ENCODE results near the gene PLEKHD1. TPM values are rescaled to one million over a fixed set of nuclear protein-coding genes. Genes with fewer than 3 reads are reported as not detected.

PLEKHD1 gene
- total RNA-seq, 6 donors from 2014 or later: under 0.01 to 1.7 (median 0.70) TPM

DNA sequence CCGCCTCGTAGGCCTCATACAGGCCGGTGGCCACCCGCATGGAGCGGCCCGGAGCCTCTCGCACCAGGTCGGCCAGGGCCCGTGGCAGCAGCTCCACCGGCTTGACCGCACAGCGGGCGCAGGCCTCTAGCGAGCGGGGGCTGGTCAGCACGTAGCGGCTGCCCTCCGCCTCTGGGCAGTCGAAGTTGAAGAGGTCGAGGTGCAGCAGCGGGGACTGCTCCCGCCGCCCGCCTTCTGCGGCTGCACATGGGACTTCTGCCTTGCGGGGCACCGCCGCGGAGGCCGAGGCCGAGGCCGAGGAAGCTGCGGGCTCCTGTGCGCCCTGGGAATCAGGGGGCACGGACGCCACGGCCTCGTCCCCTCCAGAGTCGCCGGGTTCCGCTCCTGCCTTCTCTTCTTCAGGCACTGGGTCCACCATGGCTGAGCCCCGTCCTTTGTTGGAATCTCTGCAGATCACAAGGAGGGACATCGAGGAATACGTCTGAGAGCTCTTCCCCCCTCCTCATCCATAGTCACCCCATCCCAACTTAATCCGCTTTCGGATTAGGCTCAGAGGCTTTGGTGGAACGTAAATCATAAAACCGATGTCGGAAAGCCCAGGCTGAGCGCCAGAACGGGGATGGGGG is 88.8 kb downstream of the PLEKHD1 start:
- peak in 1 of 2 donors; percentile 12 for ATAC-seq (ENCODE audit: low FRiP score in 2 of 2)
- H3K9me3 ChIP-seq: no peaks in the 10 kb centered on the region
- WGBS, 2 donors: 19 to 47% methylated on average over 14 to 31 of the region's 51 CpGs
- TF ChIP-seq POLR2AphosphoS5 (IDR thresholded peaks at IDR 0.05) (no peak), CTCF (IDR thresholded peaks at IDR 0.05) (no peak), POLR2A (IDR thresholded peaks at IDR 0.05) (no peak), EP300 (IDR thresholded peaks at IDR 0.05) (no peak)
- H3K27ac ChIP-seq: no peak overlapping the region
- no peaks in the 10 kb centered on the region for H3K36me3 ChIP-seq
- H3K4me3 ChIP-seq: peak overlapping the region in 2 of 4 donors; percentile 20 to 29
- peak in 1 of 2 donors; percentile 83 for DNase-seq
- H3K27me3 ChIP-seq: peaks cover 0 to 49% (median 35%) of the 10 kb centered on the region in 4 donors
- H3K4me1 ChIP-seq: peaks cover 24 to 38% (median 32%) of the 10 kb centered on the region in 4 donors

DNA sequence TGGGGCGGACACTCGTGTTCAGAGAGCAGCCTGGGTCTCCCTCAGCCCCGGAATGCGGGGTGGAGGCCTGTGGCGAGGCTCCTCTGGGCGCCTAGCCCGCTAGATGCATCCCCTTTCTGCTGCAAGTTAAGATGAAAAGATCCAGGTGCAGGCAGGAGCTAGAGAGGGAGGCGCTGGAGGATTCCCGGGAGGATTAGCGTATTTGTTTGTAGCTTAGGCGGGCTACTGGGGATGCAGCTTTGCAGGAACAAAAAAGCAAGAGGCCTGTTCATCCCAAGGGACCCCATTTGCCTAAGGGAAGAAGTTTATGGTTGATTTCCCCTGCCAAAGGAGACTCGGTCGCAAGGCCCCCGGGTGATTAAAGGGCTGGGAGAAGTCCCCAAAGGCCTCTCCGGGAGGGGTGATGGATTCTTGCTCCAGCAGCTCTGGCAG is 89.3 kb downstream of the PLEKHD1 start:
- DNase-seq (peak in 1 of 2 donors; percentile 70), ATAC-seq (ENCODE audit: low FRiP score in 2 of 2) (no peak)
- Histone ChIP-seq H3K27ac (no peak overlapping the region), H3K4me3 (peak overlapping the region in 1 of 4 donors; percentile 6), H3K36me3 (no peaks in the 10 kb centered on the region), H3K4me1 (peaks cover 24 to 38% (median 32%) of the 10 kb centered on the region in 4 donors), H3K27me3 (peaks cover 0 to 49% (median 35%) of the 10 kb centered on the region in 4 donors), H3K9me3 (no peaks in the 10 kb centered on the region)
- TF ChIP-seq EP300 (IDR thresholded peaks at IDR 0.05) (no peak), CTCF (IDR thresholded peaks at IDR 0.05) (no peak), POLR2A (IDR thresholded peaks at IDR 0.05) (no peak), POLR2AphosphoS5 (IDR thresholded peaks at IDR 0.05) (no peak)
- 8 to 10% methylated on average over 15 of the region's 15 CpGs for WGBS, 2 donors

- ATAC-seq (ENCODE audit: low FRiP score in 2 of 2) (peak; percentile 68 to 76), DNase-seq (peak; percentile 56 to 91)
- Histone ChIP-seq H3K4me1 (peaks cover 24 to 38% (median 32%) of the 10 kb centered on the region in 4 donors), H3K4me3 (peak within 1 kb of the TSS in 3 of 4 donors; percentile 7 to 27 (median 18)), H3K36me3 (no peaks in the 10 kb centered on the region), H3K27me3 (peaks cover 0 to 49% (median 35%) of the 10 kb centered on the region in 4 donors), H3K27ac (no peak within 1 kb of the TSS), H3K9me3 (no peaks in the 10 kb centered on the region)
- TF ChIP-seq POLR2A (IDR thresholded peaks at IDR 0.05) (no peak), POLR2AphosphoS5 (IDR thresholded peaks at IDR 0.05) (no peak), EP300 (IDR thresholded peaks at IDR 0.05) (no peak), CTCF (IDR thresholded peaks at IDR 0.05) (peak; percentile 45 to 82 (median 70))
- WGBS, 2 donors: 0 to 1% methylated on average over 23 to 37 of the region's 52 CpGs
Measured at GRCh38 chr14:69574263-69574953, 89.9 kb downstream of the PLEKHD1 start, which contains the start of gene CCDC177. Gene CCDC177, minus strand, starts transcription at chr14:69574871. Its CDS starts 1,249 bp downstream, at chr14:69573622.

DNA sequence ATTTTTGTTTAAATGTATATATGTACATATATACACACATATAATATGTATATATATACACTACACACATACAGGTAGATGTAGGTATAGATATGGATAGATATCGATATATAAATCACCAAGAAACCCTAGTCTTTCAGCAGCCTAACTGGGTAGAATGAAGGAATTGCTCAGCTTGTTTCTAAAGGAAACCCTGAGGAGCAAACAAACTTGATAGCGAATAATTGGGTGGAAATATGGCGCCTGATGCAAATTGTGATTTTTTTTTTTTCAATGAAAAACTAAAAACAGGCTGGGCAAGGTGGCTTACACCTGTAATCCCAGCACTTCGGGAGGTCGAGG is 90.4 kb downstream of the PLEKHD1 start:
- Histone ChIP-seq H3K27me3 (peaks cover 0 to 49% (median 35%) of the 10 kb centered on the region in 4 donors), H3K9me3 (no peaks in the 10 kb centered on the region), H3K36me3 (no peaks in the 10 kb centered on the region), H3K4me3 (no peak overlapping the region), H3K27ac (no peak overlapping the region), H3K4me1 (peaks cover 24 to 38% (median 32%) of the 10 kb centered on the region in 4 donors)
- no peak for DNase-seq
- no peak for ATAC-seq (ENCODE audit: low FRiP score in 2 of 2)
- peak in 2 of 6 experiments; percentile 4 to 29 for TF ChIP-seq CTCF (IDR thresholded peaks at IDR 0.05)
- no peak for TF ChIP-seq POLR2A (IDR thresholded peaks at IDR 0.05)
- no peak for TF ChIP-seq EP300 (IDR thresholded peaks at IDR 0.05)
- 46 to 49% methylated on average over 5 of the region's 5 CpGs for WGBS, 2 donors

All from upper lobe of left lung (tissue), 6 donors.